Activated CD4-positive, alpha-beta T cell treated with anti-CD3 and anti-CD28 coated beads, Interleukin-2, amount 10 ng/mL, durations not matched to agents 7 days and 5 days (primary cell): ENCODE measurements around the gene SH3D21. TPM values are rescaled to one million over a fixed set of nuclear protein-coding genes. Genes with fewer than 3 reads are reported as not detected.

Source experiments
- CTCF ChIA-PET: fragments of 350-600 bp; sonication (Branson Sonifier 250); formaldehyde crosslinking; loops from one replicate; lab custom pipeline; 2021; ENCODE audit warnings: antibody characterized with exemption; lab: Charles Lee
- POLR2A ChIA-PET: fragments of 350-600 bp; sonication (Branson Sonifier 250); formaldehyde crosslinking; loops from one replicate; lab custom pipeline; 2021; ENCODE audit warnings: antibody characterized with exemption; lab: Charles Lee
- DNase-seq: peaks from one replicate; pipeline ENCODE4 v3.0.0-alpha.2; 2020
- H3K27ac Mint-ChIP-seq: one replicate; pipeline ENCODE4 v1.8.0; 2021; ENCODE audit warnings: mild to moderate bottlenecking, moderate library complexity, mixed read lengths
- H3K27me3 Mint-ChIP-seq: one replicate; pipeline ENCODE4 v1.8.0; 2021; ENCODE audit warnings: mixed read lengths
- H3K36me3 Mint-ChIP-seq: one replicate; pipeline ENCODE4 v1.8.0; 2021; ENCODE audit warnings: low read depth, mixed read lengths
- H3K4me1 Mint-ChIP-seq: one replicate; pipeline ENCODE4 v1.8.0; 2021; ENCODE audit warnings: mixed read lengths
- H3K4me3 Mint-ChIP-seq: one replicate; pipeline ENCODE4 v1.8.0; 2021; ENCODE audit warnings: mild to moderate bottlenecking, moderate library complexity, mixed read lengths
- H3K9me3 Mint-ChIP-seq: one replicate; pipeline ENCODE4 v1.8.0; 2021; ENCODE audit warnings: mixed read lengths
- total RNA-seq, 2 experiments: library from RNA; stranded (reverse); gene quantifications; one replicate each; pipeline ENCODE4 v1.2.3, GENCODE V29; 2021

Gene SH3D21
- total RNA-seq, 2 experiments from 2014 or later, result 6.5 to 6.9 TPM

- Mint-ChIP-seq H3K27me3 (no peaks in the 10 kb centered on the region), H3K27ac (peak overlapping the region; percentile 38), H3K9me3 (no peaks in the 10 kb centered on the region), H3K36me3 (peaks cover 35% of the 10 kb centered on the region), H3K4me1 (peaks cover 38% of the 10 kb centered on the region), H3K4me3 (no peak overlapping the region)
- POLR2A ChIA-PET, result no interaction called here
- no peak for DNase-seq
- CTCF ChIA-PET, result interaction anchor here (1.3 to 7.4 kb wide), 3 partner anchors 7 to 14 kb away, joined by 3 to 42 read pairs (median 15); no protein-coding TSS in a partner anchor
Observed at GRCh38 chr1:36352910-36353878, 47.0 kb downstream of the SH3D21 start.

GRCh38 chr1:36354486-36354885, 48.3 kb downstream of the SH3D21 start:
- ChIA-PET POLR2A (no interaction called here), CTCF (interaction anchor here (7.4 kb wide), 1 partner anchor 13 kb away, joined by 42 read pairs; no protein-coding TSS in a partner anchor)
- H3K27me3 Mint-ChIP-seq, result no peaks in the 10 kb centered on the region
- no peak overlapping the region for H3K4me3 Mint-ChIP-seq
- peaks cover 44% of the 10 kb centered on the region for H3K4me1 Mint-ChIP-seq
- peaks cover 40% of the 10 kb centered on the region for H3K36me3 Mint-ChIP-seq
- no peak for DNase-seq
- no peak overlapping the region for H3K27ac Mint-ChIP-seq
- H3K9me3 Mint-ChIP-seq, result no peaks in the 10 kb centered on the region

- Mint-ChIP-seq H3K9me3 (no peaks in the 10 kb centered on the region), H3K27ac (no peak overlapping the region), H3K4me1 (peaks cover 46% of the 10 kb centered on the region), H3K4me3 (no peak overlapping the region), H3K27me3 (no peaks in the 10 kb centered on the region), H3K36me3 (peaks cover 42% of the 10 kb centered on the region)
- CTCF ChIA-PET, result interaction anchor here (0.9 to 4.5 kb wide), 2 partner anchors 10 to 12 kb away, joined by 3 to 27 read pairs; no protein-coding TSS in a partner anchor
- POLR2A ChIA-PET, result no interaction called here
- no peak for DNase-seq
Observed at GRCh38 chr1:36355811-36356210, 49.6 kb downstream of the SH3D21 start.

- Mint-ChIP-seq H3K27ac (peak overlapping the region; percentile 86), H3K27me3 (no peaks in the 10 kb centered on the region), H3K9me3 (no peaks in the 10 kb centered on the region), H3K36me3 (peaks cover 47% of the 10 kb centered on the region), H3K4me1 (peaks cover 30% of the 10 kb centered on the region), H3K4me3 (no peak overlapping the region)
- no peak for DNase-seq
- ChIA-PET POLR2A (no interaction called here), CTCF (interaction anchor here (2.7 to 4.5 kb wide), 2 partner anchors 8 to 9 kb away, joined by 8 to 27 read pairs; no protein-coding TSS in a partner anchor)
Observed at GRCh38 chr1:36358514-36359084, 52.4 kb downstream of the SH3D21 start.

- H3K27ac Mint-ChIP-seq, result peak overlapping the region; percentile 86
- peaks cover 42% of the 10 kb centered on the region for H3K36me3 Mint-ChIP-seq
- ChIA-PET CTCF (interaction anchor here (1.6 to 4.5 kb wide), 3 partner anchors 9 to 225 kb away, joined by 3 to 27 read pairs (median 8); no protein-coding TSS in a partner anchor), POLR2A (no interaction called here)
- no peak for DNase-seq
- no peak overlapping the region for H3K4me3 Mint-ChIP-seq
- no peaks in the 10 kb centered on the region for H3K9me3 Mint-ChIP-seq
- peaks cover 27% of the 10 kb centered on the region for H3K4me1 Mint-ChIP-seq
- no peaks in the 10 kb centered on the region for H3K27me3 Mint-ChIP-seq
Observed at GRCh38 chr1:36359383-36359782, 53.2 kb downstream of the SH3D21 start.

GRCh38 chr1:36359911-36360550, 53.9 kb downstream of the SH3D21 start:
- Mint-ChIP-seq H3K36me3 (peaks cover 41% of the 10 kb centered on the region), H3K4me1 (peaks cover 24% of the 10 kb centered on the region), H3K9me3 (no peaks in the 10 kb centered on the region), H3K27ac (peak overlapping the region; percentile 86), H3K4me3 (no peak overlapping the region), H3K27me3 (no peaks in the 10 kb centered on the region)
- CTCF ChIA-PET, result interaction anchor here (0.7 to 4.5 kb wide), 6 partner anchors 8 to 225 kb away, joined by 3 to 27 read pairs (median 5); no protein-coding TSS in a partner anchor
- POLR2A ChIA-PET, result no interaction called here
- DNase-seq, result peak; percentile 52

- H3K9me3 Mint-ChIP-seq, result no peaks in the 10 kb centered on the region
- ChIA-PET CTCF (interaction anchor here (0.7 to 4.6 kb wide), 2 partner anchors 14 to 242 kb away, joined by 3 to 42 read pairs; no protein-coding TSS in a partner anchor), POLR2A (no interaction called here)
- H3K27ac Mint-ChIP-seq, result peak overlapping the region; percentile 93
- peaks cover 59% of the 10 kb centered on the region for H3K4me1 Mint-ChIP-seq
- no peak for DNase-seq
- no peaks in the 10 kb centered on the region for H3K27me3 Mint-ChIP-seq
- H3K36me3 Mint-ChIP-seq, result peaks cover 43% of the 10 kb centered on the region
- H3K4me3 Mint-ChIP-seq, result no peak overlapping the region
Observed at GRCh38 chr1:36365381-36365780, 59.2 kb downstream of the SH3D21 start.

- H3K4me3 Mint-ChIP-seq, result peak overlapping the region; percentile 51
- peak overlapping the region; percentile 93 for H3K27ac Mint-ChIP-seq
- H3K36me3 Mint-ChIP-seq, result peaks cover 43% of the 10 kb centered on the region
- H3K27me3 Mint-ChIP-seq, result no peaks in the 10 kb centered on the region
- H3K9me3 Mint-ChIP-seq, result no peaks in the 10 kb centered on the region
- peak; percentile 79 for DNase-seq
- ChIA-PET CTCF (interaction anchor here (0.6 to 4.6 kb wide), 9 partner anchors 9 to 148 kb away, joined by 3 to 42 read pairs (median 5); partner anchors contain the start of gene SH3D21), POLR2A (interaction anchor here (0.7 to 1.4 kb wide), 3 partner anchors 16 to 46 kb away, joined by 3 to 5 read pairs (median 4); no protein-coding TSS in a partner anchor)
- peaks cover 55% of the 10 kb centered on the region for H3K4me1 Mint-ChIP-seq
Observed at GRCh38 chr1:36366091-36366661, 60.0 kb downstream of the SH3D21 start.

GRCh38 chr1:36367066-36367465, 60.9 kb downstream of the SH3D21 start:
- peaks cover 55% of the 10 kb centered on the region for H3K4me1 Mint-ChIP-seq
- H3K4me3 Mint-ChIP-seq, result peak overlapping the region; percentile 53
- peaks cover 38% of the 10 kb centered on the region for H3K36me3 Mint-ChIP-seq
- ChIA-PET POLR2A (interaction anchor here (1.4 kb wide), 1 partner anchor 45 kb away, joined by 5 read pairs; no protein-coding TSS in a partner anchor), CTCF (interaction anchor here (0.6 to 4.6 kb wide), 15 partner anchors 9 to 217 kb away, joined by 3 to 42 read pairs (median 5); partner anchors contain the start of genes EVA1B, SH3D21 and TRAPPC3)
- H3K27ac Mint-ChIP-seq, result peak overlapping the region; percentile 93
- H3K27me3 Mint-ChIP-seq, result no peaks in the 10 kb centered on the region
- peak; percentile 53 for DNase-seq
- H3K9me3 Mint-ChIP-seq, result no peaks in the 10 kb centered on the region

- no peaks in the 10 kb centered on the region for H3K9me3 Mint-ChIP-seq
- ChIA-PET POLR2A (interaction anchor here (1.4 kb wide), 1 partner anchor 44 kb away, joined by 5 read pairs; no protein-coding TSS in a partner anchor), CTCF (interaction anchor here (0.7 to 4.6 kb wide), 15 partner anchors 10 to 218 kb away, joined by 3 to 42 read pairs (median 5); partner anchors contain the start of genes EVA1B, SH3D21 and TRAPPC3)
- no peaks in the 10 kb centered on the region for H3K27me3 Mint-ChIP-seq
- H3K27ac Mint-ChIP-seq, result peak overlapping the region; percentile 93
- no peak overlapping the region for H3K4me3 Mint-ChIP-seq
- DNase-seq, result no peak
- peaks cover 61% of the 10 kb centered on the region for H3K4me1 Mint-ChIP-seq
- H3K36me3 Mint-ChIP-seq, result peaks cover 32% of the 10 kb centered on the region
Observed at GRCh38 chr1:36367798-36368197, 61.6 kb downstream of the SH3D21 start.

- peaks cover 31% of the 10 kb centered on the region for H3K36me3 Mint-ChIP-seq
- no peaks in the 10 kb centered on the region for H3K9me3 Mint-ChIP-seq
- no peaks in the 10 kb centered on the region for H3K27me3 Mint-ChIP-seq
- H3K4me3 Mint-ChIP-seq, result no peak overlapping the region
- peak; percentile 88 for DNase-seq
- peak overlapping the region; percentile 52 for H3K27ac Mint-ChIP-seq
- ChIA-PET POLR2A (interaction anchor here (0.6 kb wide), 1 partner anchor 27 kb away, joined by 3 read pairs; no protein-coding TSS in a partner anchor), CTCF (interaction anchor here (0.6 to 4.6 kb wide), 18 partner anchors 9 to 454 kb away, joined by 3 to 42 read pairs (median 4); partner anchors contain the start of genes EVA1B and SH3D21)
- peaks cover 76% of the 10 kb centered on the region for H3K4me1 Mint-ChIP-seq
Observed at GRCh38 chr1:36369061-36369861, 63.1 kb downstream of the SH3D21 start.
